ENCODE results near the gene RANBP10.
A peak's percentile ranks its signal among the peaks of the same experiment; 100 is the strongest.

The RANBP10 gene

GRCh38 chr16:67780847-67781564 is 25.4 kb downstream of the RANBP10 start:
- TF ChIP-seq, protein P1, sequence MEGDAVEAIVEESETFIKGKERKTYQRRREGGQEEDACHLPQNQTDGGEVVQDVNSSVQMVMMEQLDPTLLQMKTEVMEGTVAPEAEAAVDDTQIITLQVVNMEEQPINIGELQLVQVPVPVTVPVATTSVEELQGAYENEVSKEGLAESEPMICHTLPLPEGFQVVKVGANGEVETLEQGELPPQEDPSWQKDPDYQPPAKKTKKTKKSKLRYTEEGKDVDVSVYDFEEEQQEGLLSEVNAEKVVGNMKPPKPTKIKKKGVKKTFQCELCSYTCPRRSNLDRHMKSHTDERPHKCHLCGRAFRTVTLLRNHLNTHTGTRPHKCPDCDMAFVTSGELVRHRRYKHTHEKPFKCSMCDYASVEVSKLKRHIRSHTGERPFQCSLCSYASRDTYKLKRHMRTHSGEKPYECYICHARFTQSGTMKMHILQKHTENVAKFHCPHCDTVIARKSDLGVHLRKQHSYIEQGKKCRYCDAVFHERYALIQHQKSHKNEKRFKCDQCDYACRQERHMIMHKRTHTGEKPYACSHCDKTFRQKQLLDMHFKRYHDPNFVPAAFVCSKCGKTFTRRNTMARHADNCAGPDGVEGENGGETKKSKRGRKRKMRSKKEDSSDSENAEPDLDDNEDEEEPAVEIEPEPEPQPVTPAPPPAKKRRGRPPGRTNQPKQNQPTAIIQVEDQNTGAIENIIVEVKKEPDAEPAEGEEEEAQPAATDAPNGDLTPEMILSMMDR (IDR thresholded peaks at IDR 0.05; ENCODE audit: low read depth, low read length) = no peak
- H3K4me3 ChIP-seq (replicated peaks in 1 of 2; ENCODE audit: low read depth in 2 of 2, low read length in 2 of 2) = no peak overlapping the region
- no peak for DNase-seq (ENCODE audit: low read depth in 2 of 2)

GRCh38 chr16:67779256-67780014 is 26.9 kb downstream of the RANBP10 start:
- TF ChIP-seq, protein P1 (IDR thresholded peaks at IDR 0.05; ENCODE audit: low read depth, low read length) = no peak
- no peak overlapping the region for H3K4me3 ChIP-seq (replicated peaks in 1 of 2; ENCODE audit: low read depth in 2 of 2, low read length in 2 of 2)

DNA sequence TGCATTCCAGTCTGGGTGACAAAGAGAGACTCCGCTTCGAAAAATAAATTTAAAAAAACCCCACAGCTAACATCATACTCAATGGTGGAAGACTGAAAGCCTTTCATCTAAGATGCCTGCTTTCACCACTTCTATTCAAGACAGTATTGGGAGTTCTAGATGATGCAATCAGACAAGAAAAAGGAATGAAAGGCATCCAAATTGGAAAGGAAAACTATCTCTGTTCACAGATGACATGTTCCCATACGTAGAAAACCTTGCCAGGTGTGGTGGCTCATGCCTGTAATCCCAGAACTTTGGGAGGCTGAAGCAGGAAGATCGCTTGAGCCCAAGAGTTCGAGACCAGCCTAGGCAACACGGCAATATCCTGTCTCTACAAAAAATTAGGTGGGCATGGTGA is 31.1 kb downstream of the RANBP10 start:
- DNase-seq (ENCODE audit: low read depth in 2 of 2) = no peak
- TF ChIP-seq, protein P1 (IDR thresholded peaks at IDR 0.05; ENCODE audit: low read depth, low read length) = no peak
- H3K4me3 ChIP-seq (replicated peaks in 1 of 2; ENCODE audit: low read depth in 2 of 2, low read length in 2 of 2) = no peak overlapping the region

More at GRCh38 chr16:67779256-67780014, 26.9 kb downstream of the RANBP10 start:
- no peak for DNase-seq (ENCODE audit: low read depth in 2 of 2)

- no peak for DNase-seq (ENCODE audit: low read depth in 2 of 2)
- TF ChIP-seq, protein P1 (IDR thresholded peaks at IDR 0.05; ENCODE audit: low read depth, low read length) = no peak
- no peak overlapping the region for H3K4me3 ChIP-seq (replicated peaks in 1 of 2; ENCODE audit: low read depth in 2 of 2, low read length in 2 of 2)
Observed at GRCh38 chr16:67774457-67774853, 31.9 kb downstream of the RANBP10 start.

GRCh38 chr16:67773569-67774456 is 32.5 kb downstream of the RANBP10 start:
- TF ChIP-seq, protein P1 (IDR thresholded peaks at IDR 0.05; ENCODE audit: low read depth, low read length) = no peak
- no peak overlapping the region for H3K4me3 ChIP-seq (replicated peaks in 1 of 2; ENCODE audit: low read depth in 2 of 2, low read length in 2 of 2)
- peak in 1 of 2 donors; percentile 85 for DNase-seq (ENCODE audit: low read depth in 2 of 2)

DNA sequence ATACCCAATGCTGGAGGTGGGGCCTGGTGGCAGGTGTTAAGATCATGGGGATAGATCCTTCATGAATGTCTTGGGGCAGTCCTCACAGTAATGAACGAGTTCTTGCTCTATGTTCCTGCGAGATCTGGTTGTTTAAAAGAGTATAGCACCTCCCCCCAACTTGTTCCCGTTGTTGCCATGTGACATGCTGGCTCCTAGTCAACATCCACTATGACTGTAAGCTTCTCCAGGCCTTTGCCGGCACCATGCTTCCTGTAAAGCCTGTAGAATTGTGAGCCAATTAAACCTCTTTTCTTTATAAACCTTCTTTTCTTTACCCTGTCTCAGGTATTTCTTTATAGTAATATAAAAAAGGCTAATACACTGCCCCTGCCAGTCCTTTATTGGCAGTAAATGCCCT is 33.3 kb downstream of the RANBP10 start:
- DNase-seq (ENCODE audit: low read depth in 2 of 2) = peak; percentile 57 to 67
- TF ChIP-seq, protein P1 (IDR thresholded peaks at IDR 0.05; ENCODE audit: low read depth, low read length) = no peak
- H3K4me3 ChIP-seq (replicated peaks in 1 of 2; ENCODE audit: low read depth in 2 of 2, low read length in 2 of 2) = no peak overlapping the region
